ENCODE data around the gene ADGRB2.
A peak's percentile ranks its signal among the peaks of the same experiment; 100 is the strongest.

Gene ADGRB2

DNA sequence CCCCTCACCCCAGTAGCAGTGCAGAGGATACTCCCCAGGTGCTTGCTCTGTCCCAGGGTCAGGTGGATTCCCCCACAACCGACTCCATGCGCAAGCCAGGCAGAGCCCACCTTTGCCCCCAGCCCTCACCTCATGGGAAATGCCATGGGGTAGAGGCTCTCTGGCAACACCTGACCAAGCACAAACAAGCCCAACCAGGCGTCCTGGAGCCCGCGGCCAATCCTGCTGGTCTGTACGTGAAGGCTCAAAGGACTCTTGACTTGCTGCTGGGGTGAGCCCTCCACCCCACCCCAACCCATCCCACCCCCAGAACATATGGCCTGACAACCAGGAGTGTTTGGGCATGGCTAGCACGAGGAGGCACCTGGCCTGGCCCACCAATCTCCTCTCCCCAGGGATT is 1.8 kb downstream of the ADGRB2 start:
- DNase-seq, result no peak

GRCh38 chr1:31761883-31762282 is 2.3 kb downstream of the ADGRB2 start:
- DNase-seq, result no peak

DNA sequence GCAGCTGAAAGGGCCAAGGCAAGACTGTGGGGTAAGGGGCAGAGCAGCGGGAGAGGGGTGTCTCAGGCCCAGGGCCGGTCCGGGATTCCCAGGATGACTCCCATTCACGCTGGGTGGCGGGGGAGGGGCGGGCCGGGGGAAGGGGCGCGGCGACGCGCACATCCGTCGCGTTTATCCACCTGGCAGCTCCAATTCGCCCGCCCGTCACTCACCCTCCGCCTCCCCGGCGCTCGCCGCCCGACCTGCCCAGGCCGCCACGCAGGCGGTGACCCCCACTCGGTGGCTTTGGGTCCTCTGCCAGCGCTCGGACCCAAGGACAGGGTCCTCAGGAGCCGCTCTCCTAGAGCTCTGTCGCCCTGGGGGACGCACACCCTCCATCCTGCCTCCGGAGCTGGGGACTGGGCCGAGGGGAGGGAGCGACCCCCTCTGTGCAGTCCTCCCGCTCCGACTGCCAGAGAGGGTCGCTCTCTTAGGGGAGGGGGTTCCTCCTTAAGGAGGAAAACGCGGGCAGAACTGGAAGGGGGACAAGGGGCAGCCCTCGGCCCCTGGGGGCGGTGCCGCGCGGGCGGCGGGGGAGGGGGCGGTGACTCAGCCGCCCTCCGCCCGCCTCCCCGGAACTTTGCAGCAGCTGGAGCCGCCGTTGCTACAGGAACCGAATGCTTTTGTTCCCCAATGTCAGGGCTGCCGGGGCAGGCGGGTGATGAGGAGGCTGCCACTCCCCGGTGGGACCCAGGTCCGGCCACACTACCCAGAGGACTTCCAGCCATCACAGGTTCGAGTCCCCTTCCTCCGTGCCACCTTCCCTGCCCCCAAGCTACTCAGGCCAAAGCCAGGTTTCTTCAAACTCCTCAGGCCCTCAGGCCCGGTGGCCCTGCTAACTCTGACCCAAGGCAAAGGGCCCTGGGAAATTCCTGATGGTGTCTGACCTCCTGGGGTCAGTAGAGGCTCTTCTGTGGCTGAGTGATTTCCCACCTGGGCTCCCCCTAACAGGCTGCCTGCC is 3.4 kb downstream of the ADGRB2 start:
- peak; percentile 79 for DNase-seq

GRCh38 chr1:31759298-31760023 is 4.7 kb downstream of the ADGRB2 start:
- no peak for DNase-seq

DNA sequence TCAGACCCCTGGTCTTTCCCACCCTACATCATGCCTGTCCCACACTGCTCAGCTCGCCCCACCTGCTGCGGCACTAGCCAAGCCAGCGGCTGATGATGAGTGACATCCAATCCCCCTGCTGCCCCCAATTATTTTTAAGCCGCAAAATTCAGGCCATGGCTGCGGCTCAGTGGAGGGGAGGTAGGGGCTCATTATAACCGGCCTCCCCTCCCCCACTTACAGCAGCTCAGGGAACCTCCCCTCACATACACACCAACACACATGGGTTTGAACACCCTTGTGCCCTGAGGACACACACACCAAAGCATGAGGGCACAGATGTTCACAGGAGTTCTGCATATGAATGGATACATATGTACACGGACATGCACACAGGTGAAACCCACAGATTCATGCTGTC is 5.3 kb downstream of the ADGRB2 start:
- DNase-seq, result no peak

GRCh38 chr1:31757989-31758388 is 6.2 kb downstream of the ADGRB2 start:
- DNase-seq, result no peak

DNA sequence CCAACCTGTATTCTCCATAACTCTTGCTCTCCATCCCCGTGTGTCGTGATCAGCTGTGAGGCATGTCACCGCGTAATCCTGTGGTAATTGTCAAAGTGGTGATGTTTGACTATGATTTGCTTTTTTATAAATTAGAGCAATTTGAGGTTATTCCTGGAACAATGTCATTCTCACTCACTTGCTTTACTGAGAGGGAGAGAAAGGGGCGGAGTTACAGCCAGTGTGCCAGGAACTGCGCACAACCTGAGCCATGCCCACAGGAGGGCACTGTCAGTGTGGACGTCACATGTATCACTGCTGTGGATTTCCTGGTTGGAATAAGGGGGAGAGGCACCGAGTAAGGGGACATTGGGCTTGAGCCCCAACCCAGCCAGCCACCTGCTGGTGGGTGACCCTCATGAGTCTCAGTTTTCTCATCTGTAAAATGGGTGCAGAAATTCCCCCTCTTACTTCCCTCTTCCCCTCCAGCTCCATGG is 6.9 kb downstream of the ADGRB2 start:
- DNase-seq, result no peak

GRCh38 chr1:31756578-31756977 is 7.6 kb downstream of the ADGRB2 start:
- DNase-seq, result no peak

GRCh38 chr1:31755850-31756492 is 8.2 kb downstream of the ADGRB2 start:
- no peak for DNase-seq

- DNase-seq, result peak; percentile 38
Measured at GRCh38 chr1:31755197-31755611, 8.9 kb downstream of the ADGRB2 start.

DNA sequence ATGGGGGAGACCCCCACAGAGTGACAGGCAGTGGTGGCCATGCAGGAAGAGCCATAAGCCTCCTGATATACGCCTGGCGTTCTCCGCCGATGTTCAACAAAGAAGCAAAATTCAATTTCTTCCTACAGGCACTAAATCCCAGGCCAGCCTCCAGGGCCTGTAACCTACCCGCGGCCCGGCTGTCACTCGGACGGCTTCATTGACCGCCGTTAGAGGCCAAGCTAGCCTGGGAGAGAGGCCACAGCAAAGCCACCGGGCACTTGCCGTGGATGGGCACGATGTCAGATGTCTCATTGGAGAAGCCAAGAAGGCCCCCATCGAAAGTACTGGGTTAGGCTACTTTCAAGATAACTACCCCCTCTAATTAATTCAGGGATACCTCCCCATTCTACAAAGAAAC is 9.7 kb downstream of the ADGRB2 start:
- DNase-seq, result no peak

DNA sequence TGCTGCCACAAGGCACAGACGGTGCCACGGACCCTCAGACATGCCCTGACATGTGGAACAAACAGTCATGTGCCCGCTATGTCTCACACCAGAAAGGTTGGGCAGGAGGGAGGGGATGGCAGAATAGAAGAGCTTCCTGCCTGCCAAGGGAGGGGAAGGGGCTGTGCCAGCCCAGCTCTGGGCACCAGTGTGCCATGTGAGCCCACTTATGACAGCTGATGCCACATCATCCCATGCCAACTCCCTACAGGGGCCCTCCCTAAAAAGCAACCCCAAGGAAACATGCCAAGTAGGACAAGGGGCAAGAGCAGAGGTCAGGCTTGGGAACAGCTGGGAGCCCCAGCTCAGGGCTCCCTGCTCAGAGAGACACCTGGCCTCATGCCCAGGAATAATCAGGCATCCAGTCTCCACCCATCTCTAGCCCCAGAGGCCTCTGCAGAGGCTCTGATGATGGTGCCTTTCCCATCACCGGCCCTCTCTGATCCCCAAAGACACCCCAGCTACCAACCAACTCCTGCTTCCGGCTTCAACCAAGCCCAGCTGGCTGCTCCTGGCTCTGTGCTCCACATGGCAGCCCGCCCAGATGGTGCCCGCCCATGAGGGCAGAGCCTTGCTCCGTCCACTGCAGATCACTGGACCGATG is 10.3 kb downstream of the ADGRB2 start:
- DNase-seq, result peak; percentile 78

- no peak for DNase-seq
Measured at GRCh38 chr1:31752952-31753475, 11.1 kb downstream of the ADGRB2 start.

DNA sequence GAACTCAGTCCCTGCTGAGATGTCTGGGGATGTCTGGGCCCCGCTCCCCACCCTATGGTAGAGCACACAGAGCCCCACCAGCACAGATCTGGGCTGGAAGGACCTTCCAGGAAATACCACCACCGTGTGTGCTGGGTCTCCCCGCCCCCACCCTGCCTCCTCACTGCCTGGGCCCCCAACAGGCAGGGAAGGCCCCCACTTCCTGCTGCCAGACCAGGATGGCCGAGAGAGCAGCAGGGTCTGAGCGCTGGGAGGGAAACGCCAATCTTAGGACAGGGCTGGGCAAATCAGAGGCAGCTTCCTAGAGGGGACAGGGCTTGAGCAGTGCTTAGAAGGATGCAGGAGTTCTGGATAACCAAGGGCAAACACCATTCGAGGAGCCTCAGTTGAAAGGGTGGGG is 11.9 kb downstream of the ADGRB2 start:
- no peak for DNase-seq

DNA sequence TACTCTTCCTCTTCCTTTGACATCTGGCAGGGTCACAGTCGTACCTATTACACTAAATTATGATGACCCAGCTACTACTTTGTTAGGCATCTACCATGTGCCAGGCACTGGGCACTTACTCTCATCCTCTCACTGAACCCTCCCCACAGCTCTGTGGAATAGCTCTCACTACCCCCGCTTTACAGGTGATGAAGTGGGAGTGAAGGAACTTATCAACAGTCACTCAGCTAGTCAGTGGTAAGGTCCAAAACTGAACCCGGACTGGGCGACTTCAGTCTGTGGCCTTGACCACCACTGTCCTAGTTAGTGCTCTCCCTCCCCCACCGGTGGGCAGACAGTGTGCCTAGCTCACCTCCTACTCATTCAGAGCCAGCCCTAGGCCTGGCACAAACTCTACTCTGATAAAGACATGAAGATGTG is 12.3 kb downstream of the ADGRB2 start:
- DNase-seq, result peak; percentile 76

GRCh38 chr1:31750858-31751510 is 13.2 kb downstream of the ADGRB2 start:
- DNase-seq, result peak; percentile 26

DNA sequence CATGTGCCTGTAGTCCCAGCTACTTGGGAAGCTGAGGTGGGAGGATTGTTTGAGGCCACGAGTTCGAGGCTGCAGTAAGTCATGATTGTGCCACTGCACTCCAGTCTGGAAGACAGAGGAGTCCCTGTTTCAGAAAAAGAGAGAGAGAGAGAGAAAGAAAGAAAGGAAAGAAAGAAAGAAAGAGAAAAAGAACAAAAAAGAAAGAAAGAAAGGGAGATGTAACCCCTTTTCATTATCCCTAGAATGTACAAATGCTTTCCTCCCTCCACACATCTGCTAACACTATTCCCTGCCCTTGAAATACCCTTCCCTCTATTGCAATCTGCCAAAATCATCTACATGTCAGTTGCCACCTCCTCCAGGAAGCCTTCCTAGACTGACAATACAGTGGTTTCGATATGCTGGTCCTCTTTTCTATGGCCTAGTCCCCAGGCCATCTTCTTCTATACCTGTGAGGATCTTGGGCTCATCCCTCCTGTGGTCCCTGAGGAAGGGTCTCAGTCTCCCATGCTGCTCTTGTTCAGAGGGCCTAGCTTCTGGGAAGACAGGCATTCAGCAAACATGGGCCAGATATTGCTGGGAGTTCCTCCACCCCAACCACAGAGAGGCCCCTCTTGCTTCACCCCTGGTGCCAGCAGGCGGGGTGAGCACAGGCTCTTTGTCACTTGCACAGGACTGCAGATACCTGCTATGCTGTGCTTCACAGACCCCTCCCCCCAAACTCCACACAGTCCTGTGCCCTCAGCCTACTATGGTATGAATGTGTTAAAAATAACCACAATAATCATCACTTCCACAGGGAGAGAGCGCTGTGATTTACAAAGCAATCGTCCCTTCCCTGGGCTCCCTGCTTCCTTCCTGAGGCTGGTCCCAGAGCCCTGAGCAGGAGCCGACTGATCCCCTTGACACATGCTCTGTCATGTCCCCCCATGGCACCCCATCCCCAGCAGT is 14.1 kb downstream of the ADGRB2 start:
- DNase-seq, result no peak

- no peak for DNase-seq
Measured at GRCh38 chr1:31748365-31748764, 15.8 kb downstream of the ADGRB2 start.

- no peak for DNase-seq
Measured at GRCh38 chr1:31747304-31747703, 16.8 kb downstream of the ADGRB2 start.

GRCh38 chr1:31746687-31747086 is 17.5 kb downstream of the ADGRB2 start:
- no peak for DNase-seq

Data from RPMI8226 (cell line).